Kidney epithelial cell (primary cell): ENCODE data around the gene CORO7. TPM values are rescaled to one million over a fixed set of nuclear protein-coding genes. Genes with fewer than 3 reads are reported as not detected.

Experiments used
- DNase-seq: peaks from one replicate; pipeline ENCODE4 v3.0.0-alpha.2; 2010; ENCODE audit warnings: low read depth
- H3K27me3 ChIP-seq: 2 replicates; pipeline ENCODE4 v1.6.0; 2011; ENCODE audit warnings: low read length; ENCODE audit not compliant: control insufficient read depth, insufficient read depth
- H3K36me3 ChIP-seq: 2 replicates; pipeline ENCODE4 v1.5.1; 2011; ENCODE audit warnings: low read length; ENCODE audit not compliant: control insufficient read depth, insufficient read depth
- H3K4me3 ChIP-seq: 2 replicates; pipeline ENCODE4 v1.5.1; 2011; ENCODE audit warnings: low read depth, mild to moderate bottlenecking, control low read depth, low read length
- total RNA-seq: library from RNA; depleted of rRNA; stranded (reverse); fragments of >200 nt; gene quantifications from 2 replicates; pipeline ENCODE4 v1.2.3, GENCODE V29; 2015
- TF ChIP-seq, protein P1 (sequence below): IDR thresholded peaks from 2 replicates; pipeline ENCODE4 v1.5.1; 2011; ENCODE audit warnings: mild to moderate bottlenecking, moderate library complexity, low read length, control low read depth, inconsistent platforms; ENCODE audit not compliant: insufficient read depth, poor library complexity, severe bottlenecking

The CORO7 gene
- total RNA-seq, 1 donor from 2014 or later = 57.3 TPM

DNA sequence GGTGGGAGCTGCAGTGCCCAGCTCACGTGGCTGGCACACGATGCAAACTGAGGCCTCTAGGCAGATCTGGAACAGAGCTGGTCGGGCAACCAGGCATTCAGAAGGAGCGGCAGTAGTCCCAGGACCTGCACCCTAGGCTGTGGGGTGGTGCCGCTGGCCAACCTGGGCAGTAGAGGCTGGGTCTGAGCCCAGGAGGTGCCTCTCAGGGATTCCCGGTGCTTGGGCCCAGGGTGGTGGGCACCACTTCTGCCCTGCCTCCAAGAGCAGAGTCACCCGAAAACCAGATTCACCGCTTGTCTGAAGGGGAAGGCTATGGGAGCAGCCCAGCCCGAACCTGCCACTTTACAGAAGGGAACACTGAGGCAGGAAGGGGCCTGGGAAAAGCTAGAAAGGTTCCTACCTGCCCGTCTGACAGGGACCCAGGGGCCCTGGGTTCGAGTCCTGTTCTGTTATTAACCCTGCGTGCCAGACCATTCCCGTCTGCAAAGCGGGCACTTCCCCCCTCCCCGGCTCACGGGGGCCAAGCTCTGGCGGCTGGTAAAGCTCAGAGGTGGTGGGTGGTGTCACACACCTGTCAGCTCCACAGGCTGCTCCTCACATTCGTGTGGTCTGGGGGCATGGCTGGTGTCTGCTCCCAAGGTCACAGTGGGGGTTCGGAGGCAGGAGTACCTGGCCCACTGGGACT lies 83.6 kb downstream of the CORO7 start:
- H3K4me3 ChIP-seq = no peak overlapping the region

DNA sequence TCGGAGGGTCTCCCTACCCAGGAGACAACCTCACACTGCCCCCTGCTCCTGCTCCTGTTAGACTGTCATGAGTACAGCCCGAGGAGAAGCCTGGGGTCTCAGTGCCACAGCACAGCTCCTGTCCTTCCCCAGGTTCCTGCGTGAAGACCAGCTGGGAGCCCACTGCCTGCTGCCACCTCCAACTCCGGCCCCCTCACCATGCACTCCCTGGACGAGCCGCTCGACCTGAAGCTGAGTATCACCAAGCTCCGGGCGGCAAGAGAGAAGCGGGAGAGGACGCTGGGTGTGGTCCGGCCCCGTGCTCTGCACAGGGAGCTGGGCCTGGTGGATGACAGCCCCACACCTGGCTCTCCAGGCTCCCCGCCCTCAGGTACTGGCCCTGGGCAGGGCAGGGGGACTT lies 84.3 kb downstream of the CORO7 start:
- TF ChIP-seq, protein P1, sequence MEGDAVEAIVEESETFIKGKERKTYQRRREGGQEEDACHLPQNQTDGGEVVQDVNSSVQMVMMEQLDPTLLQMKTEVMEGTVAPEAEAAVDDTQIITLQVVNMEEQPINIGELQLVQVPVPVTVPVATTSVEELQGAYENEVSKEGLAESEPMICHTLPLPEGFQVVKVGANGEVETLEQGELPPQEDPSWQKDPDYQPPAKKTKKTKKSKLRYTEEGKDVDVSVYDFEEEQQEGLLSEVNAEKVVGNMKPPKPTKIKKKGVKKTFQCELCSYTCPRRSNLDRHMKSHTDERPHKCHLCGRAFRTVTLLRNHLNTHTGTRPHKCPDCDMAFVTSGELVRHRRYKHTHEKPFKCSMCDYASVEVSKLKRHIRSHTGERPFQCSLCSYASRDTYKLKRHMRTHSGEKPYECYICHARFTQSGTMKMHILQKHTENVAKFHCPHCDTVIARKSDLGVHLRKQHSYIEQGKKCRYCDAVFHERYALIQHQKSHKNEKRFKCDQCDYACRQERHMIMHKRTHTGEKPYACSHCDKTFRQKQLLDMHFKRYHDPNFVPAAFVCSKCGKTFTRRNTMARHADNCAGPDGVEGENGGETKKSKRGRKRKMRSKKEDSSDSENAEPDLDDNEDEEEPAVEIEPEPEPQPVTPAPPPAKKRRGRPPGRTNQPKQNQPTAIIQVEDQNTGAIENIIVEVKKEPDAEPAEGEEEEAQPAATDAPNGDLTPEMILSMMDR = no peak
- H3K36me3 ChIP-seq = peaks cover 4% of the 10 kb centered on the region
- H3K4me3 ChIP-seq = no peak overlapping the region
- DNase-seq = no peak
- H3K27me3 ChIP-seq = no peaks in the 10 kb centered on the region

More for the DNA sequence above, 83.6 kb downstream of the CORO7 start:
- TF ChIP-seq, protein P1 = no peak
- Histone ChIP-seq H3K36me3 (peaks cover 4% of the 10 kb centered on the region), H3K27me3 (no peaks in the 10 kb centered on the region)
- no peak for DNase-seq

DNA sequence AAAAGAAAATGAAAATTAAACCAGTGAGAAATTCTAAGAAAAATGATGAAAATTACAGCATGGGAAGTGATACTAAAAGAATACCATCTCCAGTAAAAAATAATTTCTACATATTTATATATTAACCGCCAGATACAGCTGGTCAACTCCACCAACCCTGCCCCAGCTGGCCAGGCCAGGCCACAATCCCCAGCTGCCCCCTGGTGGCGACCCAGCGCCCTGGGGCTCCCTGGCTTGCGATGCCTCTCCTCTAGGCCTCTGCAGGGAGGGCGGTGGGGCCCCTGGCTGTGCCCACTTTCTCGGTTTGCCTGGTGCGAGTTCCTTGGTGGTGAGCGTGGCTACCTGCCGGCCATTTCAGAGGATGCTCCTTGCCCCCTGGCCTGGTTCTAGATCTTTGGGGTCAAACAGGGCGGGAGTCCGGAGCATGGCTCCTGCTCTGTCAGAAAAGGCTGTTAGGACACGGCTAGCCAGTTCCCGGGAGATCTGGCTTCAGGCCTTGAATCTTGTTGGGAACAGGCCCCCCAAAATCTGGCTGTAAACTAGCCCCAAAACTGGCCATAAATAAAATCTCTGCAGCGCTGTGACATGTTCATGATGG lies 86.0 kb downstream of the CORO7 start:
- Histone ChIP-seq H3K4me3 (no peak overlapping the region), H3K36me3 (peaks cover 4% of the 10 kb centered on the region), H3K27me3 (no peaks in the 10 kb centered on the region)
- TF ChIP-seq, protein P1 = peak; percentile 97
- DNase-seq = no peak

DNA sequence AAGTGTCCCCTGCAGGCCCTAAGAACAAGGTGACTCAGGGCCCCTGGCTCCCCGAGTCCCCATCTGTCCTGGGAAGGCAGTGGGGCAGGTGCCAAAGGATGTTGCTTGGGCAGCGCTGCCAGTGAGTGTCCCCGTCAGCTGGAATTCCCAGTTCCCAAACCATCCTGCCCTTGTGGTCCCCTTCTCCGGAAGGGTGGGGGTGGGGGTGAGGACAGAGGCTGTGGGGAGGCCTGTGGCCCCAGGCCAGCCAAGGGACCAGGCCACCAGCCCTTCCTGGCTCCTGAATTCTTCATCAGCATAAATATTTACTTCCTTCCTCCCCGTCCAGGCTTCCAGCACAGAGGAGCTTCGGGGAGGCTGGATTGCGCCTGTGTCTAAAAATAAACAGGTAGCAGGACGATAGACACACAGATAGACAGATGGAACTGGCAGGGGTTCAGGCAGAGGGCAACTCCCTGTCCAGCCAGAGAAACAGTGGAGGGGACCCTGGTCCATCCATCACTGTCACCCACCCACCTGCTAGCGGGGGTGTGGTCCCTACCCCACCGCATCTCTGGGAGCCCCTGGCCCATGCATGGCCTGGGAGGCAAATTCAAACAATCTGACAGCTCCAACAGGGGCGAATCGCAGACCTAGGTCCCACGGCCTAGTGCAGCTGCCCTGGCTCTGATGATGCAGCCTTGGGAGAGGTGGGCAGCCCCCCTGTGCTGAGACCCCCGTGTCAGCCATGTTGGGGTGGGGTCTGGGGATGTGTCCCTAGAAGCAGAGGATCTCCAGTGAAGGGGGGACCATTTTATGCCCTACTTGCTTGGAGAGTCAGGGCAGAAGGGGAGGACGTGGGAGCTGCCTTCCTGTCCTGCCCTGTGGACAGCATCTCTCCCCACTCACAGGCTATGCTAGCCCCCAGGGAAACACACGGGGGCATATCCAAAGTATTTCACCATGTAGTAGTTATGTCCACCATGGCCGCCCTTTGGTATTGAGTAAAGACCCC lies 87.3 kb downstream of the CORO7 start:
- TF ChIP-seq, protein P1 = no peak
- no peak for DNase-seq
- peaks cover 1% of the 10 kb centered on the region for H3K36me3 ChIP-seq
- H3K4me3 ChIP-seq = no peak overlapping the region
- no peaks in the 10 kb centered on the region for H3K27me3 ChIP-seq

DNA sequence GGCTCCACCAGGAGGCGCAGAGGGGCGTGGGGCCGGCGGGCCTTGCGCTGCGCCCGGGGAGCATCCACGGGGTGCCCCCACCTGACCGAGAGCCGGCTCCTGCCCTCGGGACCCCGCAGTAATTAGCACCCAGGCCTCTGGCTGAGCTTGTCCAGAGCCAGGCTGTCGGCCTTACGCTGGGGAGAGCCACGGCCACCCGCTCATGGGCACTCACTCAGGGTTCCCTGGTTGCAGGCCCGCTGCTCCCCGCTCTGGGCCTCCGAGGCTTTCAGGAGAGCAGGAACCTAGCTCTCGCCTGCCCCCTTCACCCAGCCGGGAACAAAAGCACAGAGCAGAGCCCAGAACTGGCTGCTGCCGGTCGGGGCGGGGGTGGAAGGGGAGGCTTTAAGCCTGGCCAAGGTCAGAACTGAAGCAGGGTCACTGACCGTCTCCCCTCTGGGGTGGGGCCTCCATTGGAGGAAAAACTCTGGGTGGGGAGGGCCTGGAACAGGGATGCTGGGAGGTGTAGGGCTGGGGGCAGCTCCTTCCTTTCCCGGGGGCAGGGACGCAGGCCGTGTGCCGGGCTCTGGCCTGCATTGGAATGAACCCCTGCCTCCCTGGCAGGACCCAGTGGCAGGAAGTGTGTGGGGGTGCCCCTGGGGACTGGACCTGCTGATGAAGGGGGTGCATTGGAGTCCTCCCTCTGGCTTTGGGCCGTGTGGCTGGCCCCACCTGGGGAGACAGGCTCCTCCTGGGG lies 88.2 kb downstream of the CORO7 start:
- TF ChIP-seq, protein P1 = peak; percentile 58
- no peak for DNase-seq
- peak overlapping the region; percentile 27 for H3K4me3 ChIP-seq

More for the DNA sequence above, 88.2 kb downstream of the CORO7 start:
- peaks cover 1% of the 10 kb centered on the region for H3K36me3 ChIP-seq
- no peaks in the 10 kb centered on the region for H3K27me3 ChIP-seq
